HEK293T (cell line): ENCODE results near the gene MTNR1B.

ENCODE experiments used
- CTBP1 ChIP-seq: fragments of 450-650 bp; IDR thresholded peaks from 2 replicates; pipeline ENCODE4 v1.6.1; 2016; ENCODE audit warnings: borderline replicate concordance
- SP1 ChIP-seq: fragments of 450-650 bp; IDR thresholded peaks from 2 replicates; pipeline ENCODE4 v1.6.1; 2017
- SUZ12 ChIP-seq: fragments of 450-650 bp; IDR thresholded peaks from 2 replicates; pipeline ENCODE4 v1.6.1; 2016; ENCODE audit warnings: mild to moderate bottlenecking
- TARDBP ChIP-seq: fragments of 450-650 bp; IDR thresholded peaks from 2 replicates; pipeline ENCODE4 v1.6.1; 2016

- TF ChIP-seq SP1 = no peak
- TF ChIP-seq TARDBP = no peak
- no peak for TF ChIP-seq SUZ12
- TF ChIP-seq CTBP1 = no peak
Observed at GRCh38 chr11:92929246-92929645, 40.2 kb upstream of the MTNR1B start.
